NCI-H1436 treated with DMSO at 0.1 percent for 48 hours (cell line): Measurements from ENCODE around the gene WDR89.
"Not testable (repeated sequence)": the region's sequence is repeated elsewhere in the genome, so short reads cannot be mapped to it uniquely, and the experiment has no call there.

Experiments used
- DNase-seq: peaks from one replicate; lab custom pipeline; 2025; lab: John Stamatoyannopoulos, UW

The WDR89 gene

DNA sequence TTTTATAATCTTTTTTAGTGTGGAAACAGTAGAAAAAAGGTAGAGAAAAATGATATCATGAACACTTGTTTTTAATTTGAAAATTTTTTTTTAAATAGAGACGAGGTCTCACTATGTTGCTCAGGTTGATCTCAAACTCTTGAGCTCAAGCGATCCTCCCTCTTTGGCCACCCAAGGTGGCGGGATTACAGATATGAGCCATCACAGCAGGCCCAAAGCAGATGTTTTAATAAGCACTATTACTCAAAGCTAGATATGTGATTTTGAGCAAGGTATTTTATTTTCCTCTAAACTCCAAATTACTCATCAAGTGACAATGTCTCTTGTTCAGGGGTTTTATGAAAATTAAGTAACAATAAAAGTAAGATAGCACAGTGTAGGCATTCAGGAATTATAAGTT is 10.7 kb upstream of the WDR89 start:
- DNase-seq = no peak

DNA sequence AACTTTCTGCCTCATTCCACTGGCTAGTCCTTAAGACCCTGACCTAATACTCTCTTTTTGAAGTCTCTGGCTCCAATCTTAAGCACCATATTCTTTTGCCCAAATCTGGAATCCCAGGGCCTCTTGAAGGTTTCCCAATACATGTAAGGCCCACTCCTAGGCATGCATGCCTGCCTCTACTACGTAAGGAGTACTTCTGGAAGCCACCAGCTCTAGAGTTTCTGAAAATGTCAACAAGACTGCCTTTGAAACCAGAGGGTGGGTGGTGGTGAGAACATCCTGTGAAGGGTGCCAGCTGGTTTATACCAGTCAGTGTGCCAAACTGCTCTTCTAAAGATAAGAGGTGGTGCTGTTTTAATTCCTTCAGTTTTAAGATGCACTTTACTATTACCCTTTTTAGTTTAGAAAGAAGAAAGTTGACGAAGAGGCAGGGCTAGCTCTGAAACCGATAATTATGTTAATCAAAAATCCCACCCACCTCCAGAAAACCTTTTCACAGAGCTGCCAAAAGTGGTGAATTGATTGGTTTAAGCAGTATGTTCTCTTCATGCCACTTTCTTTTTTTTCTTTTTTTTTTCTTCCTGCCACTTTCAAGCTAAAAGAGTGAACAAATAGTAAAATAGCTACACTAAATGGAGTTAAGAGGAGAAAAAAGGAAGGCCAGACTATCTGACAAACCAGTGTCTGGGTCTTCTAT is 8.7 kb upstream of the WDR89 start:
- DNase-seq = no peak

DNA sequence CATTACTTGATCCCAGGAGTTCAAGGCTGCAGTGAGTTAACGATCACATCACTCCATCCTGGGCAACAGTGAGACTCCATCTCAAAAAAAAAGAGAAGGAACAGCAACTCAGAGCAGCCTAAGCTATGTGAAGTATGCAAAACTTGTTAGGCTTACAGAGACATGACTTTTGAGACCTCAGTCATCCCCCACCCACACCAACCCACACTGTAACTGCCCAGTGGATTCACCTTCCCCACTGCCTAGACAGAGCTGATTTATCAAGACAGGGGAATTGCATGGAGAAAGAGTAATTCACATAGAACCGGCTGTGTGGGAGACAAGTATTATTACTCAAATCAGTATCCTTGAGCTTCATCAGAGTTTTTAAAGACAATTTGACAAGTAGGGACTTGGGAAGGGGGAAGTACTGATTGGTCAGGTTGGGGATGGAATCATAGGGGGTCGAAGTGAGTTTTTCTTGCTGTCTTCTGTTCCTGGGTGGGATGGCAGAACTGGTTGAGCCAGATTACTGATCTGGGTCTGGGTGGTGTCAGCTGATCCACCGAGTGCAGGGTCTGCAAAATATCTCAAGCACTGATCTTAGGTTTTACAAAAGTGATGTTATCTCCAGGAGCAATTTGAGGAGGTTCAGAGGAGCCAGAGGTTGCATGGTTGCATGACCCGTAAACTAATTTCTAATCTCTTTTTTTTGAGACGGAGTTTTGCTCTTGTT is 6.2 kb upstream of the WDR89 start:
- no peak for DNase-seq

DNA sequence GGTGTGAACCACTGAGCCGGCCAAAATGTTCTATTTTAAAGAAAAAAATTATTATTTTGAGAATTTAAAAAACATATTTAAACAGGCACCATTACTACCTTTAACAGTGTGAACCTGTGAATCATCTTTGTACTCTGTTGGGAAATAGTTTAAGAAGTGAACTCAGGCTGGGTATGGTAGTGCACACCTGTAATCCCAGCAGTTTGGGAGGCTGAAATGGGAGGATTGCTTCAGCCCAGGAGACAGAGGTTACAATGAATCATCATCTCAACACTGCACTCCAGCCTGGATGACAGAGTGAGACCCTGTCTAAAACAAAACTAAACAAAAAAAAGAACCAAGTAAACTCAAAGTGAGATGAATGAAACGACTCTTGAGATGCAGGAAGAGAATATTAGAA is 3.1 kb upstream of the WDR89 start:
- no peak for DNase-seq

GRCh38 chr14:63642656-63643382 is 1.1 kb upstream of the WDR89 start:
- no peak for DNase-seq

DNA sequence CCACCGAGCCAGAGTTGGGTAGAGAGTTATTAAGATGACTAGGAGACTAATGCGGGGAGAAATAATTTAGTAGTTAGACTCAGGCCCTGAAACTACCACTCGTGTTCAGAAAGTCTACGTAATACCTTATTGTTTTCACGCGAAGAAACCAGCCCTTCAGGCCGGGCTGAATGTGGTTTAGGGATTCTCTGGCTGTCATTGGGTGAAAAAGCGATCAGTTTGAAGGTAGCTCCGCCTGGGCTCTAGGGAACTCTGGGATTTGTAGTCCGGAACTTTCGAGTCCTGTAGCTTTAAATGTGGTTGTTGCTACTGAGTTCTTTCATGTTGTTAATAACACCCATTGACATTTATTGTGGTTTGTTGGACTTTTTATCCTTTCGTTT is 549 bp upstream of the WDR89 start:
- peak; percentile 92 for DNase-seq

DNA sequence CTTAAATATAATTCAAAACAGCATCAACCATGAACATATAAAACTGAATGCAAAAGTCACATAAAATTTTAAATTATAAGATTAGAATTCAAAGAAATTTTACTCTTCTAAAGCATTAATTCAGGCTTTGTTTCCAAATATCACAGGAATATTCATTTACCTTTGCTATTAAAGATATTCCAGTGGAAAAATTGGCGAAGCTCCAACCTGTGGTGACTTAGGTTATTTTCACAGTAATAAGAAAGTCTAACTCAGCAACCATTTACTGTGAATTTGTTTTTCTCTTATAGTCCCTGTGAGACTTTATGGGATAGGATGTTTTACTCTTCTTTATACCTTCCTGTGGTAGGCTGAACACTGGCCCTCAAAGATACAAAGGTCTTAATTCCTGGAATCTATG is 3.2 kb downstream of the WDR89 start:
- DNase-seq = no peak

DNA sequence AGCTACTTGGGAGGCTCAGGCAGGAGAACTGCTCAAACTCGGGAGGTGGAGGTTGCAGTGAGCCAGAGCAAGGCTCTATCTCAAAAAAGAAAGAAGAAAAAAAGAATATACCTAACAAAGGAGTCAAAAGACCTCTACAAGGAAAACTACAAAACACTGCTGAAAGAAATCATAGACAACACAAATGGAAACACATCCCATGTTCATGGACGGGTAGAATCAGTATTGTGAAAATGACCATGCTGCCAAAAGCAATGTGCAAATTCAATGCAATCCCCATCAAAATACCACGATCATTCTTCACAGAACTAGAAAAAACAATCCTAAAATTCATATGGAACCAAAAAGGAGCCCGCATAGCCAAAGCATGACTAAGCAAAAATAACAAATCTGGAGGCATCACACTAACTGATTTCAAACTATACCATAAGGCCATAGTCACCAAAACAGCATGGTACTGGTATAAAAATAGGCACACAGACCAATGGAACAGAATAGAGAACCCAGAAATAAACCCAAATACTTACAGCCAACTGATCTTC is 5.5 kb downstream of the WDR89 start:
- DNase-seq = not testable (repeated sequence)

DNA sequence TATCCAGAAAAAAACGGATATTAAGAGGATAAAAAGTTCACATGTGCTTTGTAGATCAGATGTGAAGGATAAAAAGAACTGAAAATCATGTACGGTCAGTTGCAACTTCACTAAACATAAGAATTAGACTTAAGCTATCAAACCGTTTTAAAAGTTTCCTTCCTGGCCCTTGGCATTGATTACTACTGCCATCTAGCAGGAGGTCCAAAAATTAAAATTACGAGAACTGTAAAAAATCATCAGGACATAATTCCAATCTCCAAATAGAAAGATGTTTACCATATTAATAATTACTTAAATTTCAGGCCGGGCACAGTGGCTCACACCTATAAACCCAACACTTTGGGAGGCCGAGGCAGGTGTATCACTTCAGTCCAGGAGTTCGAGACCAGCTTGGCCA is 7.9 kb downstream of the WDR89 start:
- DNase-seq = no peak

DNA sequence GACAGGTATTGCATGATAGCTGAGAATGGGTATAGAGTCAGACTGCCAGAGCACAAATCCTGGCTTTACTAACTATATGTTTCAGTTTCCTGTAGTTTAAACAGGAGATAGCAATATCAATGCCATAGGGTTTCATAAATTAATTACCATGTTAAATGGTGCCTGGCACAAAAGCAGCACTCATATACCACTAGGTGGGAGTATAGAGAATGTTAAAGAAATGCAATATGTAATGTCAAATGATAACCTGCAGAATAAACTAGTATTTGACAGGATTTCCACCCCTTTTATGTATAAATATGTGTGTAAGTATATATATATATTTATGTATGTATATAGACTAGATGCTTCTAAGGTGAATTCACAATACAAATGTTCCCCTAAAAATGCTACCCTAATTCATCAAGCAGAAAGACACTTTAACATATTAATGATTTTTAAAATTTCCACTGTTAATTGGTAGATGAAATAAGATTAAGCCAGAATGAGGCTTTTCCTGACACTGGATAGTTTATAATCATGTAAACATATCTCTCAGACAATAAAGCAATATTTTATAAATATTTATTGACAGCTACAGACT is 8.6 kb downstream of the WDR89 start:
- DNase-seq = no peak

GRCh38 chr14:63624701-63625100 is 17.0 kb downstream of the WDR89 start:
- DNase-seq = no peak

- DNase-seq = no peak
Measured at GRCh38 chr14:63624203-63624602, 17.5 kb downstream of the WDR89 start.

GRCh38 chr14:63621975-63622374 is 19.7 kb downstream of the WDR89 start:
- DNase-seq = not testable (repeated sequence)

DNA sequence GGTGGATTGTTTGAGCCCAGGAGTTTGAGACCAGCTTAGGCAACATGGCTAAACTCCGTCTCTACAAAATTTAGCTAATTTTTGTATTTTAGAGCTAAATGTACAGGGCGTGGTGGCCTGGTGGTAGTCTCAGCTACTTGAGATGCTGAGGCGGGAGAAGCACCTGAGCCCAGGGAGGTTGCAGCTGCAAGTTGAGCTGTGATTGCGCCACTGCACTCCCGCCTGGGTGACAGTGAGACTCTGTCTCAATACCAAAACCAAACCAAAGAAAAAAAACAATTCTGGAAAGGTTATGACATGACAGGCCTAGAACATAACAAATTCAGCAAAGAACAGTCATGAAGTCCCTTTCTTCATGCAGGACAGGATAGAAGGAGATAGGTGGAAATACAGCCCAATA is 25.7 kb downstream of the WDR89 start:
- DNase-seq = no peak

DNA sequence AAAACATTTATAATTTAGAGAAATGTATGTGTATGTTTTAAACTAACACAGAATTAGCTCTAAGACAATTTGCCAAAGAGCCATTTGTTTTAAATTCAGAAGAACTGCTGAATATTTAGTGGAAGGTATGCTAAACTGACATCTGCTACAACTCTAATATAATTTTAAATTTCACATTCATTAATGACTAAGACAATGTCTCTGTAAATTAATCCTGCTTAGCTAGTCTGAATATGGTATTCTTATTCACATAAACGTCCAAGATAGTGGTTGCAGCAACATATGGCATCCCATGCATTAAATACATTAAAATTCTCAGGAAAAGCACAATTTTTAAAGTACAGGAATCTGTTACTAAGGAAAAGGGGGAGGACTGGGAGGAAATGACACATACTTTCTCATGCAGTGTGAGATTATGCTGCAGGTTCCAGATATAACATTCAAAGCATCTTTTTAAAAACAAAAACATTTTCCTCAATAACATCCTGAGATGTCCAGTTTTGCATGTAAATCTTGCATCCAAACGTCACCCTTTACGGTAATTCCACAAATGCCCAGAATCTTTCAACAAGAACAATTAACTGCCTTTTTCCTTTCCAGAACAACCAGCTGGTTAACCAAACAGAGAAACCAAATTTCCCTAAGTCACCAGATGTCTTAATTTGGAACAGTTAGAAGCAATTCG is 26.9 kb downstream of the WDR89 start:
- no peak for DNase-seq

GRCh38 chr14:63611078-63611477 is 30.6 kb downstream of the WDR89 start:
- DNase-seq = no peak

- no peak for DNase-seq
Measured at GRCh38 chr14:63605041-63605532, 36.6 kb downstream of the WDR89 start.

DNA sequence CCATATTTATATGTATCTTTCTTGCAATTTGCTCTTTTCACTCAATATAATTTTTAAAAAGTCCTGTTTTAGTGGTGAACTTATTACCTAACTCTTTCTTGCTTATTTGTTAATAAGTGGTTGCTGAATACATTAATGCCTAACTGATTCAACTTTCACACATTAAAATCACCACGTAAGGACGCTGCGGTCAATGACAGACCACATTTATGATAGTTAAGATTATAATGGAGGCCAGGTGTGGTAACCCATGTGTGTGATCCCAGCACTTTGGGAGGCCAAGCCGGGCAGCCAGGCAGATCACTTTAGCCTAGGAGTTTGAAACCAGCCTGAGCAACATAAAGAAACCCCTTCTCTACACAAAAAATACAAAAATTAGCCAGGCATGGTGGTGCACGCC is 37.0 kb downstream of the WDR89 start:
- no peak for DNase-seq

DNA sequence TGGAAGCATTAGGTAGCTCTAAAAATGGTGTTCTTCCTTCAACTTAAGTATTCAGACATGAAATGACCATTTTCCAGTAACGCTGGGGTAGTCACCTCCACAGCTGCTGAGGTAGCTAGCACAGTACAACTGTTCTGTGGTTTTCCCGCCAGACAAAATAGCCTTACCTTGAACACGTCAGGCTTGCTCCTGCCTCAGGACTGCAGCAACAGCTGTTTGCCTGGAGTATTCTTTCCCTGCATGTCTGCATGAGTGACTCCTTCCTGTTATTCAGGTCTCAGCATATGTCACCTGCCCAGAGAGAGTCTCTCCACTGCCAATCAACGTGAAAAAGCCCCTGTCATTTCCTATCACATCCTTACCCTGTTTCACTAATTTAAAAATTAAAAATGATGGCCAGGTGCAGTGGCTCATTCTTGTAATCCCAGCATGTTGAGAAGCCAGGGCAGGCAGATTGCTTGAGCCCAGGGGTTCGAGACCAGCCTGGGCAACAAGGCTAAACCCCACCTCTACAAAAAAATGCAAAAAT is 37.9 kb downstream of the WDR89 start:
- no peak for DNase-seq

DNA sequence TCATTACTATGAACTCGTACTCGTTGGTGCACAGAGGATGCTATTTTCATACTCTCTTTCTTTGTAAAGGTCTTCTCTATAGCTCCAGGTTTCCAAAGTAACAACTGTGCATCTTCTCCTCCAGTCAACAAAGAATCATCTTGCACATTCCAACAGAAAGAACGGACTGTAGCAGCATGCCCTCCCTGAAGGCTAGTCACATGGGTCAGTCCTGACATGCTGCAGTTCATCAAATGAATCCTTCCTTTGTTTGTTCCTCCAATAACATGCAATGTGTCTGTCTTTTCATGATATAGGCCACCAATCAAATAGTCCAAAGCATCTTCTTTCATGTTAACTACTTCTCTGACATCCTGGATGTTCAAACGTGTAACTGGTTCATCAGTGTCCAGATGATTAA is 42.9 kb downstream of the WDR89 start:
- DNase-seq = no peak

DNA sequence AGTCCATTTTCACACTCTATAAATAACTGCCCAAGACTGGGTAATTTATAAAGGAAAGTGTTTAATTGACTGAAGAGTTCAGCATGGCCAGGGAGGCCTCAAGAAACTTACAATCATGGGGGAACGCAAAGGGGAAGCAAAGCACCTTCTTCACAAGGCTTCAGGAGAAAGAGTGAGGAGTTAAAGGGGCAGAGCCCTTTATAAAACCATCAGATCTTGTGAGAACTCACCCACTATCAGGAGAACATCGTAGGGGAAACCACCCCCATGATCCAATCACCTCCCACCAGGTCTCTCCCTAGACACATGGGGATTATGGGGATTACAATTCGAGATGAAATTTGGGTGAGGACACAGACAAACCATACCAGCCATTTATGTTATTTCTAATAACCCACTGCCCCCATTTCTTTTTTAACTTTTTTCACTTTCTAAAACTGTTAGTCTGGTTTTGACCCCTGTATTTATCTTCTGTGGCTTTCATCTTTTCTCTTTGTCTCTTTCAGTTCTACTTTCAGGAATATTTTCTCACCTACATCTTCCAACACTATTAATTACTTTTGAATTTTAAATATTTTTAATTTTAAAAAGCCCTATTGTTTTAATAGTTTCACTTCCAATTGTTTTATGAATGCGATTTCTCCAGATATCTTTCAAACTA is 44.5 kb downstream of the WDR89 start:
- no peak for DNase-seq
